Panc1 (cell line): Measurements from ENCODE around the gene AJUBA. TPM values are rescaled to one million over a fixed set of nuclear protein-coding genes. Genes with fewer than 3 reads are reported as not detected.
"Not testable (repeated sequence)": the region's sequence is repeated elsewhere in the genome, so short reads cannot be mapped to it uniquely, and the experiment has no call there.

Experiments
- ATAC-seq: fragments of 200-7000 bp; cut with Tn5 transposase; 2 replicates; pipeline ENCODE4 v1.9.1; 2020; ENCODE audit warnings: mild to moderate bottlenecking, moderate library complexity
- BruUV-seq: library from RNA; stranded (reverse); fragments of 400-500 nt; replicated peaks from 2 replicates; lab custom pipeline; 2021; lab: Mats Ljungman, UMichigan
- CTCF ChIA-PET: fragments of 300-600 bp; sonication (Branson Sonifier 250); formaldehyde crosslinking; loops from one replicate; lab custom pipeline; 2022; ENCODE audit warnings: antibody characterized with exemption; lab: Charles Lee
- POLR2A ChIA-PET: fragments of 300-600 bp; sonication (Branson Sonifier 250); formaldehyde crosslinking; loops from one replicate; lab custom pipeline; 2022; ENCODE audit warnings: antibody characterized with exemption; lab: Charles Lee
- DNase-seq: peaks from one replicate; pipeline ENCODE4 v3.0.0-alpha.2; 2010; ENCODE audit warnings: low read depth, low spot score
- H3K27ac ChIP-seq: 2 replicates; pipeline ENCODE4 v1.5.1; 2011; ENCODE audit warnings: mild to moderate bottlenecking, low read length, inconsistent platforms
- H3K27me3 ChIP-seq: fragments of 200-500 bp; sonication (Bioruptor generic); 2 replicates; pipeline ENCODE4 v1.6.0; 2014; ENCODE audit warnings: low read length, inconsistent platforms; ENCODE audit not compliant: control insufficient read depth, insufficient read depth
- H3K36me3 ChIP-seq: fragments of 200-500 bp; sonication (Bioruptor generic); 2 replicates; pipeline ENCODE4 v1.5.1; 2014; ENCODE audit warnings: inconsistent platforms, mild to moderate bottlenecking, low read length, moderate library complexity; ENCODE audit not compliant: control insufficient read depth, insufficient read depth
- H3K4me1 ChIP-seq: 2 replicates; pipeline ENCODE4 v1.5.1; 2011; ENCODE audit warnings: inconsistent platforms, mild to moderate bottlenecking, low read length, moderate library complexity; ENCODE audit not compliant: control insufficient read depth, insufficient read depth
- H3K4me3 ChIP-seq, 2 experiments: 2 replicates each; pipeline ENCODE4 v1.5.1; 2011 to 2012; ENCODE audit warnings: low read depth in 2 of 2, low read length in 2 of 2, mild to moderate bottlenecking in 2 of 2, inconsistent platforms in 1 of 2, moderate library complexity in 1 of 2
- H3K9me3 ChIP-seq: fragments of 200-500 bp; sonication (Bioruptor generic); 2 replicates; pipeline ENCODE4 v1.5.1; 2014; ENCODE audit warnings: low read depth, mild to moderate bottlenecking, inconsistent platforms, low read length, moderate library complexity; ENCODE audit not compliant: control insufficient read depth, insufficient read depth
- POLR2AphosphoS5 ChIP-seq: IDR thresholded peaks from 2 replicates; pipeline ENCODE4 v1.6.1; 2012; ENCODE audit warnings: mild to moderate bottlenecking, low read depth, low read length, moderate library complexity
- SIN3A ChIP-seq: IDR thresholded peaks from 2 replicates; pipeline ENCODE4 v1.6.1; 2012; ENCODE audit warnings: low read depth, mild to moderate bottlenecking, low read length, moderate library complexity, borderline replicate concordance; ENCODE audit not compliant: insufficient read depth
- TCF7L2 ChIP-seq: IDR thresholded peaks from 2 replicates; pipeline ENCODE4 v1.6.1; 2011; ENCODE audit warnings: mild to moderate bottlenecking, low read depth, low read length, inconsistent platforms
- in situ Hi-C: cut with HindIII; loops from 2 replicates; pipeline ENCODE4 v1.10.0; 2016; ENCODE audit warnings: low sequenced_read_pairs, low pct_unique_long_range_greater_than_20kb
- intact Hi-C: fragments of 100-400 bp; cut with micrococcal nuclease; formaldehyde crosslinking; loops from one replicate; pipeline ENCODE4 v1.10.0; 2022; ENCODE audit not compliant: unreplicated experiment
- total RNA-seq: library from RNA; stranded (reverse); gene quantifications from one replicate; pipeline ENCODE4 v1.2.1, GENCODE V29; 2021; ENCODE audit not compliant: unreplicated experiment
- TF ChIP-seq, protein P1 (sequence below): fragments of 450-650 bp; IDR thresholded peaks from 2 replicates; pipeline ENCODE4 v1.5.1; 2017; ENCODE audit warnings: mild to moderate bottlenecking
- TF ChIP-seq, protein P2 (sequence below), 2 experiments: IDR thresholded peaks; 2 replicates each; pipeline ENCODE4 v1.6.1; 2011 to 2012; ENCODE audit warnings: low read depth in 2 of 2, control low read depth in 1 of 2, low read length in 1 of 2, mild to moderate bottlenecking in 1 of 2, moderate library complexity in 1 of 2; ENCODE audit not compliant: insufficient read depth in 1 of 2

AJUBA gene
- total RNA-seq, 1 experiment from 2014 or later = 50.2 TPM

DNA sequence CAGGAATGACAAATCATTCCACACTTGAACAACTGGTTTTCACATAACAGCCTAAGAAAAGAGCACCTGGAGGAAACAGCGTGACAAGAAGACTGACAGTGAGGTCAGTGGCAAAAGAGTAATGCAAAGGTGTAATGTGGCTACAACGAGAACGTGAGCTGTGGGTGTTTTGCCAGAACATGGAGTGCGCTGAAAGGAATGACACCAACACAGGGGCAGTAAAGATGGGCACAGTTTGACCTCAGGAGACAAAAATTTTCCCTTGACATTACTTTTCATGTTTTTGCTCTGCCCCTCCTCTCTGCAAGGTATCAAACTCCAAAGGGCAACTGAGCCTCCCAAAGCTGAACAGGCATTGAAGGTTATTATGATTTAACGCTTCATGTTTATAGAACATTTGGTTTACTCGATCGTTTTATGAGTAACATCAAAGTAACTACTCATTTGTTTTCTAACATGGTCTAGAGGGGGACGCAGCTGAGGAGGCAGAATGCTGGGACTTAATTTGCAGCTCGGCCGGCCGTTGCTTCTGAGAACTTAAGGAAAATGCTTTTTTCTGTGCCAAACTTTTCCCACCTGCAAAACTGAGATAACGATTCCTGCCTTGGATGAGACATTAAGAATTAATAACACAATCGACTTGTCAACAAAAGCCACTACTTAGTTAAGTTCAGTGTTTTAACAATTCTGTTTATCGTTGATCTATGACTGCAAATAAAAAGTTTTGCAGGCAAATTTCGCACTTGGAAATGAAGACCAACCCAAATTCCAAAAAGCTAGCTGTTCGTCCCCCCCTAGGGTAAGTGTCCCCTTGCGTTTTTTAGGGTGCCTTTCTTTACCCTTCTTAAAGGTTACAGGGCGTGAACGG is 26.4 kb downstream of the AJUBA start:
- DNase-seq = no peak
- CTCF ChIA-PET = no interaction called here
- no peak for ATAC-seq

DNA sequence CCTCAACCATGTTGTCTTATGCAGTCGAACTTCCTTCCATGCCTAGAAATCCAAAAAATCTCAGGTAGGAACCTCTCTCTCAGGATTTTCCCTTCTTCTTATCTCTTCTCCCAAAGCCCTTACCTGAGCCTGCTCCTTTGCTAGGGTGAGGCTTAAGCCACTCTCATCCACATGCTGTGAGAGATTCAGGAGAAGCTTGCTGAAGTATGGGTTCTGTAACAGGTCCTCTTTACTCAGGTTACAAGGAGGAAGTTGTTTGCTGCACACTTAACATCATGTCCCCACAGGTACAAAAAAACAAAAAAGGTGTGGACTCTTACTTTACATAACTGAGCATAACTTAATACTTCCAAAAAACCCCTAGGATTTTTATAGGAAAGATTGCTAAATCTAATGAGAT is 29.9 kb downstream of the AJUBA start:
- Histone ChIP-seq H3K36me3 (peaks cover 4% of the 10 kb centered on the region; the same call in 1 of the 2 replicates), H3K9me3 (no peaks in the 10 kb centered on the region), H3K27me3 (no peaks in the 10 kb centered on the region), H3K4me3 (no peak overlapping the region), H3K27ac (no peak overlapping the region), H3K4me1 (peaks cover 9% of the 10 kb centered on the region)
- intact Hi-C loops = no loop called here
- no TSS peak for BruUV-seq
- ATAC-seq = no peak
- ChIA-PET CTCF (no interaction called here), POLR2A (no interaction called here)
- TF ChIP-seq, protein P1, sequence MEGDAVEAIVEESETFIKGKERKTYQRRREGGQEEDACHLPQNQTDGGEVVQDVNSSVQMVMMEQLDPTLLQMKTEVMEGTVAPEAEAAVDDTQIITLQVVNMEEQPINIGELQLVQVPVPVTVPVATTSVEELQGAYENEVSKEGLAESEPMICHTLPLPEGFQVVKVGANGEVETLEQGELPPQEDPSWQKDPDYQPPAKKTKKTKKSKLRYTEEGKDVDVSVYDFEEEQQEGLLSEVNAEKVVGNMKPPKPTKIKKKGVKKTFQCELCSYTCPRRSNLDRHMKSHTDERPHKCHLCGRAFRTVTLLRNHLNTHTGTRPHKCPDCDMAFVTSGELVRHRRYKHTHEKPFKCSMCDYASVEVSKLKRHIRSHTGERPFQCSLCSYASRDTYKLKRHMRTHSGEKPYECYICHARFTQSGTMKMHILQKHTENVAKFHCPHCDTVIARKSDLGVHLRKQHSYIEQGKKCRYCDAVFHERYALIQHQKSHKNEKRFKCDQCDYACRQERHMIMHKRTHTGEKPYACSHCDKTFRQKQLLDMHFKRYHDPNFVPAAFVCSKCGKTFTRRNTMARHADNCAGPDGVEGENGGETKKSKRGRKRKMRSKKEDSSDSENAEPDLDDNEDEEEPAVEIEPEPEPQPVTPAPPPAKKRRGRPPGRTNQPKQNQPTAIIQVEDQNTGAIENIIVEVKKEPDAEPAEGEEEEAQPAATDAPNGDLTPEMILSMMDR = no peak
- no peak for TF ChIP-seq POLR2AphosphoS5
- no peak for TF ChIP-seq TCF7L2
- no peak for TF ChIP-seq SIN3A
- TF ChIP-seq, protein P2, sequence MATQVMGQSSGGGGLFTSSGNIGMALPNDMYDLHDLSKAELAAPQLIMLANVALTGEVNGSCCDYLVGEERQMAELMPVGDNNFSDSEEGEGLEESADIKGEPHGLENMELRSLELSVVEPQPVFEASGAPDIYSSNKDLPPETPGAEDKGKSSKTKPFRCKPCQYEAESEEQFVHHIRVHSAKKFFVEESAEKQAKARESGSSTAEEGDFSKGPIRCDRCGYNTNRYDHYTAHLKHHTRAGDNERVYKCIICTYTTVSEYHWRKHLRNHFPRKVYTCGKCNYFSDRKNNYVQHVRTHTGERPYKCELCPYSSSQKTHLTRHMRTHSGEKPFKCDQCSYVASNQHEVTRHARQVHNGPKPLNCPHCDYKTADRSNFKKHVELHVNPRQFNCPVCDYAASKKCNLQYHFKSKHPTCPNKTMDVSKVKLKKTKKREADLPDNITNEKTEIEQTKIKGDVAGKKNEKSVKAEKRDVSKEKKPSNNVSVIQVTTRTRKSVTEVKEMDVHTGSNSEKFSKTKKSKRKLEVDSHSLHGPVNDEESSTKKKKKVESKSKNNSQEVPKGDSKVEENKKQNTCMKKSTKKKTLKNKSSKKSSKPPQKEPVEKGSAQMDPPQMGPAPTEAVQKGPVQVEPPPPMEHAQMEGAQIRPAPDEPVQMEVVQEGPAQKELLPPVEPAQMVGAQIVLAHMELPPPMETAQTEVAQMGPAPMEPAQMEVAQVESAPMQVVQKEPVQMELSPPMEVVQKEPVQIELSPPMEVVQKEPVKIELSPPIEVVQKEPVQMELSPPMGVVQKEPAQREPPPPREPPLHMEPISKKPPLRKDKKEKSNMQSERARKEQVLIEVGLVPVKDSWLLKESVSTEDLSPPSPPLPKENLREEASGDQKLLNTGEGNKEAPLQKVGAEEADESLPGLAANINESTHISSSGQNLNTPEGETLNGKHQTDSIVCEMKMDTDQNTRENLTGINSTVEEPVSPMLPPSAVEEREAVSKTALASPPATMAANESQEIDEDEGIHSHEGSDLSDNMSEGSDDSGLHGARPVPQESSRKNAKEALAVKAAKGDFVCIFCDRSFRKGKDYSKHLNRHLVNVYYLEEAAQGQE (IDR thresholded peaks at IDR 0.05; ENCODE audit: insufficient read depth in 1 of 2, low read depth in 2 of 2, low read length in 1 of 2) = no peak
- in situ Hi-C loops = no loop called here
- DNase-seq = no peak

More for the DNA sequence above, 26.4 kb downstream of the AJUBA start:
- H3K36me3 ChIP-seq = peaks cover 4% of the 10 kb centered on the region; the same call in 1 of the 2 replicates
- TF ChIP-seq SIN3A (no peak), POLR2AphosphoS5 (no peak), TCF7L2 (no peak)
- TF ChIP-seq, protein P2 (IDR thresholded peaks at IDR 0.05; ENCODE audit: insufficient read depth in 1 of 2, low read depth in 2 of 2, low read length in 1 of 2) = no peak
- TF ChIP-seq, protein P1 = no peak
- no peaks in the 10 kb centered on the region for H3K27me3 ChIP-seq
- TSS peak; percentile 77 for BruUV-seq
- H3K27ac ChIP-seq = peak overlapping the region; percentile 93
- H3K4me3 ChIP-seq = peak overlapping the region; percentile 69 to 82
- intact Hi-C loops = no loop called here
- in situ Hi-C loops = no loop called here
- H3K9me3 ChIP-seq = no peaks in the 10 kb centered on the region
- POLR2A ChIA-PET = interaction anchor here (0.6 to 1.1 kb wide), 2 partner anchors 27 to 38 kb away, joined by 4 to 5 read pairs; partner anchors contain the start of gene PRMT5
- H3K4me1 ChIP-seq = peaks cover 9% of the 10 kb centered on the region

DNA sequence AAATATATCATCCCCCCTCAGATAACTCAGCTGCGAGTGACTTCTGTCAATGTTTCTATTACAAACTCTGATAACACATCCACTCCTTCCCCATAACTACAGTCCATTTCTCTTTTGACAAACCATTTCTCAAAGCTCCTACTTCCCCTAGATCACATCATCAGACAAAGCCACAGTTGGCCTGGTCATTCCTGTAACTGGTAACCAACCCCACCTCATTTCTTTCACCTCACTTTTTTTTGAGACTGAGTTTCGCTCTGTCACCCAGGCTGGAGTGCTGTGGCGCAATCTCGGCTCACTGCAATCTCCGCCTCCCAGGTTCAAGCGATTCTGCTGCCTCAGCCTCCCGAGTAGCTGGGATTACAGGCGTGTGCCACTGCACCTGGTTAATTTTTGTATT is 30.6 kb downstream of the AJUBA start:
- H3K36me3 ChIP-seq, H3K27me3 ChIP-seq, ATAC-seq, H3K27ac ChIP-seq, DNase-seq, intact Hi-C loops, BruUV-seq, in situ Hi-C loops, CTCF ChIA-PET, H3K4me3 ChIP-seq, H3K4me1 ChIP-seq, H3K9me3 ChIP-seq: not testable (repeated sequence)
- POLR2A ChIA-PET = interaction anchor here (0.6 kb wide), 1 partner anchor 25 kb away, joined by 7 read pairs; no protein-coding TSS in a partner anchor
